Endometrium (tissue), 2 donors: ENCODE results near the gene TMC4.

Experiments
- FAIRE-seq: peaks from 2 replicates; lab custom pipeline; 2012; peaks lifted over from hg19 to GRCh38; lab: Jason Lieb, UNC
- donor health status: control.
- donor health status: control.

TMC4 gene

GRCh38 chr19:54154603-54155345, 18.2 kb downstream of the TMC4 start:
- FAIRE-seq: no peak

- no peak for FAIRE-seq
These were observed 19.1 kb downstream of the TMC4 start for GRCh38 chr19:54153731-54154326.

- no peak for FAIRE-seq
These were observed 20.0 kb downstream of the TMC4 start for GRCh38 chr19:54152878-54153524.

GRCh38 chr19:54152267-54152666, 20.7 kb downstream of the TMC4 start:
- no peak for FAIRE-seq

- FAIRE-seq: no peak
These were observed 21.5 kb downstream of the TMC4 start for GRCh38 chr19:54151362-54152035.

- FAIRE-seq: no peak
These were observed 23.7 kb downstream of the TMC4 start for GRCh38 chr19:54149021-54149812.

GRCh38 chr19:54148158-54148557, 24.8 kb downstream of the TMC4 start:
- FAIRE-seq: no peak

- FAIRE-seq: no peak
These were observed 25.3 kb downstream of the TMC4 start for GRCh38 chr19:54147676-54148075.

- no peak for FAIRE-seq
These were observed 27.3 kb downstream of the TMC4 start for GRCh38 chr19:54145541-54146158.

- no peak for FAIRE-seq
These were observed 30.7 kb downstream of the TMC4 start for GRCh38 chr19:54142166-54142780.

- no peak for FAIRE-seq
These were observed 31.6 kb downstream of the TMC4 start for GRCh38 chr19:54141356-54141755.

- FAIRE-seq: no peak
These were observed 34.3 kb downstream of the TMC4 start for GRCh38 chr19:54138489-54139256.

GRCh38 chr19:54137699-54138488, 35.1 kb downstream of the TMC4 start, which contains the start of gene CNOT3:
TSS of gene CNOT3 (plus strand) at chr19:54137762. CDS start at chr19:54142979, 5,217 bp downstream.
- FAIRE-seq: no peak

GRCh38 chr19:54136864-54137698, 35.9 kb downstream of the TMC4 start:
- peak; percentile 100 for FAIRE-seq

GRCh38 chr19:54136086-54136863, 36.7 kb downstream of the TMC4 start:
- FAIRE-seq: no peak

GRCh38 chr19:54133957-54134590, 38.9 kb downstream of the TMC4 start:
- no peak for FAIRE-seq

- no peak for FAIRE-seq
These were observed 39.5 kb downstream of the TMC4 start for GRCh38 chr19:54133312-54133956.
